Panc1 (cell line): Measurements from ENCODE around the gene HCAR2. TPM values are rescaled to one million over a fixed set of nuclear protein-coding genes. Genes with fewer than 3 reads are reported as not detected.

Experiments used
- ATAC-seq: fragments of 200-7000 bp; cut with Tn5 transposase; 2 replicates; pipeline ENCODE4 v1.9.1; 2020; ENCODE audit warnings: mild to moderate bottlenecking, moderate library complexity
- BruUV-seq: library from RNA; stranded (reverse); fragments of 400-500 nt; replicated peaks from 2 replicates; lab custom pipeline; 2021; lab: Mats Ljungman, UMichigan
- CTCF ChIA-PET: fragments of 300-600 bp; sonication (Branson Sonifier 250); formaldehyde crosslinking; loops from one replicate; lab custom pipeline; 2022; ENCODE audit warnings: antibody characterized with exemption; lab: Charles Lee
- POLR2A ChIA-PET: fragments of 300-600 bp; sonication (Branson Sonifier 250); formaldehyde crosslinking; loops from one replicate; lab custom pipeline; 2022; ENCODE audit warnings: antibody characterized with exemption; lab: Charles Lee
- DNase-seq: peaks from one replicate; pipeline ENCODE4 v3.0.0-alpha.2; 2010; ENCODE audit warnings: low read depth, low spot score
- H3K27ac ChIP-seq: 2 replicates; pipeline ENCODE4 v1.5.1; 2011; ENCODE audit warnings: mild to moderate bottlenecking, low read length, inconsistent platforms
- H3K27me3 ChIP-seq: fragments of 200-500 bp; sonication (Bioruptor generic); 2 replicates; pipeline ENCODE4 v1.6.0; 2014; ENCODE audit warnings: low read length, inconsistent platforms; ENCODE audit not compliant: control insufficient read depth, insufficient read depth
- H3K36me3 ChIP-seq: fragments of 200-500 bp; sonication (Bioruptor generic); 2 replicates; pipeline ENCODE4 v1.5.1; 2014; ENCODE audit warnings: inconsistent platforms, mild to moderate bottlenecking, low read length, moderate library complexity; ENCODE audit not compliant: control insufficient read depth, insufficient read depth
- H3K4me1 ChIP-seq: 2 replicates; pipeline ENCODE4 v1.5.1; 2011; ENCODE audit warnings: inconsistent platforms, mild to moderate bottlenecking, low read length, moderate library complexity; ENCODE audit not compliant: control insufficient read depth, insufficient read depth
- H3K4me3 ChIP-seq, 2 experiments: 2 replicates each; pipeline ENCODE4 v1.5.1; 2011 to 2012; ENCODE audit warnings: low read depth in 2 of 2, low read length in 2 of 2, mild to moderate bottlenecking in 2 of 2, inconsistent platforms in 1 of 2, moderate library complexity in 1 of 2
- H3K9me3 ChIP-seq: fragments of 200-500 bp; sonication (Bioruptor generic); 2 replicates; pipeline ENCODE4 v1.5.1; 2014; ENCODE audit warnings: low read depth, mild to moderate bottlenecking, inconsistent platforms, low read length, moderate library complexity; ENCODE audit not compliant: control insufficient read depth, insufficient read depth
- POLR2AphosphoS5 ChIP-seq: IDR thresholded peaks from 2 replicates; pipeline ENCODE4 v1.6.1; 2012; ENCODE audit warnings: mild to moderate bottlenecking, low read depth, low read length, moderate library complexity
- SIN3A ChIP-seq: IDR thresholded peaks from 2 replicates; pipeline ENCODE4 v1.6.1; 2012; ENCODE audit warnings: low read depth, mild to moderate bottlenecking, low read length, moderate library complexity, borderline replicate concordance; ENCODE audit not compliant: insufficient read depth
- TCF7L2 ChIP-seq: IDR thresholded peaks from 2 replicates; pipeline ENCODE4 v1.6.1; 2011; ENCODE audit warnings: mild to moderate bottlenecking, low read depth, low read length, inconsistent platforms
- in situ Hi-C: cut with HindIII; loops from 2 replicates; pipeline ENCODE4 v1.10.0; 2016; ENCODE audit warnings: low sequenced_read_pairs, low pct_unique_long_range_greater_than_20kb
- intact Hi-C: fragments of 100-400 bp; cut with micrococcal nuclease; formaldehyde crosslinking; loops from one replicate; pipeline ENCODE4 v1.10.0; 2022; ENCODE audit not compliant: unreplicated experiment
- total RNA-seq: library from RNA; stranded (reverse); gene quantifications from one replicate; pipeline ENCODE4 v1.2.1, GENCODE V29; 2021; ENCODE audit not compliant: unreplicated experiment
- TF ChIP-seq, protein P1 (sequence below), 2 experiments: IDR thresholded peaks; 2 replicates each; pipeline ENCODE4 v1.6.1; 2011 to 2012; ENCODE audit warnings: low read depth in 2 of 2, control low read depth in 1 of 2, low read length in 1 of 2, mild to moderate bottlenecking in 1 of 2, moderate library complexity in 1 of 2; ENCODE audit not compliant: insufficient read depth in 1 of 2

The HCAR2 gene
- total RNA-seq, 1 experiment from 2014 or later, result not detected

- no TSS peak for BruUV-seq
- peak within 1 kb of the TSS; percentile 25 to 66 for H3K4me3 ChIP-seq
- in situ Hi-C loops (no loop called here), intact Hi-C loops (no loop called here)
- POLR2A ChIA-PET, result interaction anchor here (0.6 kb wide), 1 partner anchor 404 kb away, joined by 3 read pairs; no protein-coding TSS in a partner anchor
- peaks cover 9% of the 10 kb centered on the region for H3K4me1 ChIP-seq
- no peaks in the 10 kb centered on the region for H3K36me3 ChIP-seq
- DNase-seq, result no peak
- H3K27ac ChIP-seq, result peak within 1 kb of the TSS; percentile 62
- no peaks in the 10 kb centered on the region for H3K27me3 ChIP-seq
- CTCF ChIA-PET, result no interaction called here
- no peak for TF ChIP-seq TCF7L2
- TF ChIP-seq, protein P1, sequence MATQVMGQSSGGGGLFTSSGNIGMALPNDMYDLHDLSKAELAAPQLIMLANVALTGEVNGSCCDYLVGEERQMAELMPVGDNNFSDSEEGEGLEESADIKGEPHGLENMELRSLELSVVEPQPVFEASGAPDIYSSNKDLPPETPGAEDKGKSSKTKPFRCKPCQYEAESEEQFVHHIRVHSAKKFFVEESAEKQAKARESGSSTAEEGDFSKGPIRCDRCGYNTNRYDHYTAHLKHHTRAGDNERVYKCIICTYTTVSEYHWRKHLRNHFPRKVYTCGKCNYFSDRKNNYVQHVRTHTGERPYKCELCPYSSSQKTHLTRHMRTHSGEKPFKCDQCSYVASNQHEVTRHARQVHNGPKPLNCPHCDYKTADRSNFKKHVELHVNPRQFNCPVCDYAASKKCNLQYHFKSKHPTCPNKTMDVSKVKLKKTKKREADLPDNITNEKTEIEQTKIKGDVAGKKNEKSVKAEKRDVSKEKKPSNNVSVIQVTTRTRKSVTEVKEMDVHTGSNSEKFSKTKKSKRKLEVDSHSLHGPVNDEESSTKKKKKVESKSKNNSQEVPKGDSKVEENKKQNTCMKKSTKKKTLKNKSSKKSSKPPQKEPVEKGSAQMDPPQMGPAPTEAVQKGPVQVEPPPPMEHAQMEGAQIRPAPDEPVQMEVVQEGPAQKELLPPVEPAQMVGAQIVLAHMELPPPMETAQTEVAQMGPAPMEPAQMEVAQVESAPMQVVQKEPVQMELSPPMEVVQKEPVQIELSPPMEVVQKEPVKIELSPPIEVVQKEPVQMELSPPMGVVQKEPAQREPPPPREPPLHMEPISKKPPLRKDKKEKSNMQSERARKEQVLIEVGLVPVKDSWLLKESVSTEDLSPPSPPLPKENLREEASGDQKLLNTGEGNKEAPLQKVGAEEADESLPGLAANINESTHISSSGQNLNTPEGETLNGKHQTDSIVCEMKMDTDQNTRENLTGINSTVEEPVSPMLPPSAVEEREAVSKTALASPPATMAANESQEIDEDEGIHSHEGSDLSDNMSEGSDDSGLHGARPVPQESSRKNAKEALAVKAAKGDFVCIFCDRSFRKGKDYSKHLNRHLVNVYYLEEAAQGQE (IDR thresholded peaks at IDR 0.05; ENCODE audit: insufficient read depth in 1 of 2, low read depth in 2 of 2, low read length in 1 of 2), result 0 out of 4 replicates have a peak, but pooled peaks of 1 of the 2 experiments have one; percentile 12
- peak; percentile 81 for ATAC-seq
- H3K9me3 ChIP-seq, result no peaks in the 10 kb centered on the region
These were observed 27.3 kb upstream of the HCAR2 start, which contains the start of gene HCAR1 for GRCh38 chr12:122730215-122731014. Gene HCAR1, minus strand, starts transcription at chr12:122730844. Its CDS starts 505 bp downstream, at chr12:122730339.

DNA sequence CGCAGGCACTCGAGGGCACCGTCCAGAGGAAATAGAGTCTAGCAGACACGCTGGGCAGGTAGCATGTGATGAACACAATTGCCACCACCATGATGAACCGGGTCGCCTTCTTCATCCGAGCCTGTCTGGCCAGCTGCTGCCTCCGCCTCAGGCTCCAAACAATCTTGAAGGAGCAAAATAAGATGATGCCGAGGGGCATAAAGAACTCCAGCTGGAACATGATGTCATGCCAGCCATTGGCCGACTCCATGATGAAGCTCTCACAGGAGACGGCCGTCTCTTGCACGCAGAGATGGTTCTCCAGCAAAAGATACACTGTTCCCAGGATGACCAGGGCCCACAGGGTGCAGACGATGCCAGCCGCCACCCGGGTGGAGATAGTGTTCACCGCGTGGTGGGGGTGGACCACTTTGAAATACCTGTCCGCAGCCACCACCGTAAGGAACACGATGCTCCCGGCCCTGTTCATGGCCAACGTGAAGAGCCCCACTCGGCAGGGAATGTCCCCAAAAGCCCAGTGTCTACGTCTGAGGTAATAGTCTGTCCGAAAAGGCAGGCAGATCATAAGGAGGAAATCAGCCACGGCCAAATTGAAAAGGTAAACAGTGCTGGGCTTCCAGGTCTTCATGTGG is 26.5 kb upstream of the HCAR2 start:
- no peak overlapping the region for H3K27ac ChIP-seq
- intact Hi-C loops, result no loop called here
- no TSS peak for BruUV-seq
- DNase-seq, result no peak
- peaks cover 9% of the 10 kb centered on the region for H3K4me1 ChIP-seq
- no peak for ATAC-seq
- in situ Hi-C loops, result no loop called here
- H3K27me3 ChIP-seq, result no peaks in the 10 kb centered on the region
- ChIA-PET POLR2A (no interaction called here), CTCF (no interaction called here)
- no peak for TF ChIP-seq SIN3A
- TF ChIP-seq POLR2AphosphoS5, result no peak
- TF ChIP-seq TCF7L2, result no peak
- TF ChIP-seq, protein P1 (IDR thresholded peaks at IDR 0.05; ENCODE audit: insufficient read depth in 1 of 2, low read depth in 2 of 2, low read length in 1 of 2), result no peak
- no peaks in the 10 kb centered on the region for H3K36me3 ChIP-seq
- no peaks in the 10 kb centered on the region for H3K9me3 ChIP-seq
- H3K4me3 ChIP-seq, result peak overlapping the region in 1 of 2 experiments; percentile 66; a peak in 2 of 4 replicates
